ENCODE measurements around the gene SURF1.

- TF ChIP-seq TAF1 (IDR thresholded peaks at IDR 0.05; ENCODE audit: low read depth, low read length) (no peak), POLR2A (IDR thresholded peaks at IDR 0.05; ENCODE audit: low read depth, low read length) (no peak), POLR2AphosphoS5 (IDR thresholded peaks at IDR 0.05; ENCODE audit: low read depth, low read length) (no peak), POU2F2 (IDR thresholded peaks at IDR 0.05; ENCODE audit: low read depth, low read length) (no peak)
These were observed 22.2 kb upstream of the SURF1 start for GRCh38 chr9:133378408-133378962.

All from GM12891 (cell line).